IMR-90 (cell line): ENCODE measurements around the gene RBMS2. TPM values are rescaled to one million over a fixed set of nuclear protein-coding genes. Genes with fewer than 3 reads are reported as not detected.

Source experiments
- ATAC-seq: fragments of 200-7000 bp; cut with Tn5 transposase; 2 replicates; pipeline ENCODE4 v1.9.1; 2020; ENCODE audit warnings: low read depth, mild to moderate bottlenecking, moderate library complexity
- BruUV-seq: library from RNA; stranded (reverse); fragments of 400-500 nt; replicated peaks from 2 replicates; lab custom pipeline; 2021; lab: Mats Ljungman, UMichigan
- CTCF ChIA-PET: fragments of 300-600 bp; formaldehyde crosslinking; extraction: SDS; loops from one replicate; lab custom pipeline; 2021; ENCODE audit warnings: antibody characterized with exemption; lab: Yijun Ruan, JAX
- POLR2A ChIA-PET: fragments of 300-600 bp; sonication (Branson Sonifier 250); formaldehyde crosslinking; loops from one replicate; lab custom pipeline; 2022; ENCODE audit warnings: antibody characterized with exemption; ENCODE audit not compliant: unreplicated experiment; lab: Charles Lee
- DNase-seq: peaks from one replicate; pipeline ENCODE4 v3.0.0; 2013
- H2AFZ ChIP-seq: replicated peaks from 2 replicates; pipeline ENCODE3; 2013; ENCODE audit warnings: low read length, mild to moderate bottlenecking; ENCODE audit not compliant: poor library complexity
- H2AK5ac ChIP-seq: 2 replicates; pipeline ENCODE4 v1.6.1; 2013; ENCODE audit warnings: low read depth, low read length, inconsistent platforms
- H2AK9ac ChIP-seq: replicated peaks from 2 replicates; pipeline ENCODE3; 2013; ENCODE audit warnings: mild to moderate bottlenecking, low read depth, low read length, moderate library complexity; ENCODE audit not compliant: poor library complexity
- H2BK120ac ChIP-seq: 2 replicates; pipeline ENCODE4 v1.6.1; 2013; ENCODE audit warnings: low read depth, low read length, inconsistent platforms
- H2BK15ac ChIP-seq: 3 replicates; pipeline ENCODE4 v1.6.1; 2013; ENCODE audit warnings: low read depth, low read length, inconsistent platforms
- H2BK20ac ChIP-seq: 2 replicates; pipeline ENCODE4 v1.6.1; 2013; ENCODE audit warnings: low read depth, mild to moderate bottlenecking, inconsistent platforms, low read length, moderate library complexity
- H2BK5ac ChIP-seq: 2 replicates; pipeline ENCODE4 v1.6.1; 2013; ENCODE audit warnings: mild to moderate bottlenecking, low read depth, low read length, inconsistent platforms; ENCODE audit not compliant: poor library complexity, severe bottlenecking
- H3K14ac ChIP-seq: replicated peaks from 2 replicates; pipeline ENCODE4 v1.6.1; 2013; ENCODE audit warnings: low read depth, low read length, inconsistent platforms
- H3K18ac ChIP-seq: 2 replicates; pipeline ENCODE4 v1.6.1; 2013; ENCODE audit warnings: low read depth, low read length, control low read depth
- H3K23ac ChIP-seq: 2 replicates; pipeline ENCODE4 v1.6.1; 2013; ENCODE audit warnings: low read depth, low read length, inconsistent platforms
- H3K27ac ChIP-seq: 2 replicates; pipeline ENCODE4 v1.5.1; 2013; ENCODE audit warnings: mild to moderate bottlenecking, control low read depth, low read length; ENCODE audit not compliant: insufficient read depth
- H3K27me3 ChIP-seq: 2 replicates; pipeline ENCODE4 v1.6.1; 2013; ENCODE audit warnings: low read length; ENCODE audit not compliant: control insufficient read depth, insufficient read depth
- H3K36me3 ChIP-seq: 2 replicates; pipeline ENCODE4 v1.6.1; 2013; ENCODE audit warnings: low read length, mixed read lengths; ENCODE audit not compliant: control insufficient read depth, insufficient read depth
- H3K4ac ChIP-seq: 2 replicates; pipeline ENCODE4 v1.6.1; 2013; ENCODE audit warnings: low read depth, low read length, inconsistent platforms
- H3K4me1 ChIP-seq: 2 replicates; pipeline ENCODE4 v1.6.1; 2013; ENCODE audit warnings: low read length, mixed read lengths; ENCODE audit not compliant: control insufficient read depth, insufficient read depth
- H3K4me2 ChIP-seq: 2 replicates; pipeline ENCODE4 v1.6.1; 2013; ENCODE audit warnings: low read depth, mild to moderate bottlenecking, control low read depth, low read length, moderate library complexity
- H3K4me3 ChIP-seq: 2 replicates; pipeline ENCODE4 v1.5.1; 2013; ENCODE audit warnings: low read depth, mild to moderate bottlenecking, control low read depth, low read length, moderate library complexity; ENCODE audit not compliant: insufficient read depth
- H3K56ac ChIP-seq: 2 replicates; pipeline ENCODE4 v1.6.1; 2013; ENCODE audit warnings: low read length, inconsistent platforms; ENCODE audit not compliant: insufficient read depth; ENCODE audit errors: extremely low read depth
- H3K79me1 ChIP-seq, 2 experiments: 2 replicates each; pipeline ENCODE4 v1.6.1; 2013; ENCODE audit warnings: low read length in 2 of 2, inconsistent platforms in 1 of 2, low read depth in 1 of 2
- H3K9ac ChIP-seq: 2 replicates; pipeline ENCODE4 v1.6.1; 2013; ENCODE audit warnings: low read depth, low read length, control low read depth
- H3K9me1 ChIP-seq: 2 replicates; pipeline ENCODE4 v1.6.1; 2013; ENCODE audit warnings: low read length, inconsistent platforms; ENCODE audit not compliant: insufficient read depth
- H3K9me3 ChIP-seq: 2 replicates; pipeline ENCODE4 v1.6.1; 2013; ENCODE audit warnings: low read length; ENCODE audit not compliant: control insufficient read depth, insufficient read depth
- H4K20me1 ChIP-seq: 2 replicates; pipeline ENCODE4 v1.6.1; 2013; ENCODE audit warnings: low read length, inconsistent platforms; ENCODE audit not compliant: insufficient read depth
- H4K5ac ChIP-seq: 2 replicates; pipeline ENCODE4 v1.6.1; 2013; ENCODE audit warnings: mild to moderate bottlenecking, low read depth, low read length, control low read depth
- H4K8ac ChIP-seq, 2 experiments: 2 replicates each; pipeline ENCODE4 v1.6.1; 2013; ENCODE audit warnings: low read depth in 2 of 2, low read length in 2 of 2, control low read depth in 1 of 2, inconsistent platforms in 1 of 2
- H4K91ac ChIP-seq: 2 replicates; pipeline ENCODE4 v1.6.1; 2013; ENCODE audit warnings: low read depth, low read length, inconsistent platforms; ENCODE audit not compliant: insufficient read depth
- CEBPB ChIP-seq: IDR thresholded peaks from 2 replicates; pipeline ENCODE4 v1.6.1; 2012; ENCODE audit warnings: low read depth, low read length, improper control_type of control experiment
- CHD1 ChIP-seq: IDR thresholded peaks from 2 replicates; pipeline ENCODE4 v1.6.1; 2012; ENCODE audit warnings: low read depth, low read length, improper control_type of control experiment
- CTCF ChIP-seq: conservative IDR thresholded peaks from 2 replicates; pipeline ENCODE4 v1.5.1; 2012; ENCODE audit warnings: mild to moderate bottlenecking, low read depth, low read length, improper control_type of control experiment
- ELK1 ChIP-seq: fragments of 150-350 bp; IDR thresholded peaks from 2 replicates; pipeline ENCODE4 v1.6.1; 2016; ENCODE audit warnings: low read depth, mild to moderate bottlenecking, low read length, moderate library complexity, borderline replicate concordance
- FOS ChIP-seq: fragments of 150-350 bp; IDR thresholded peaks from 2 replicates; pipeline ENCODE4 v1.6.1; 2016; ENCODE audit warnings: low read depth, low read length
- NFE2L2 ChIP-seq: fragments of 150-350 bp; IDR thresholded peaks from 2 replicates; pipeline ENCODE4 v1.6.1; 2016; ENCODE audit warnings: low read depth, mild to moderate bottlenecking, low read length
- POLR2A ChIP-seq: IDR thresholded peaks from 2 replicates; pipeline ENCODE4 v1.6.1; 2012; ENCODE audit warnings: mild to moderate bottlenecking, low read depth, low read length
- RAD21 ChIP-seq: IDR thresholded peaks from 2 replicates; pipeline ENCODE4 v1.6.1; 2012; ENCODE audit warnings: low read length, improper control_type of control experiment
- RCOR1 ChIP-seq: IDR thresholded peaks from 2 replicates; pipeline ENCODE4 v1.6.1; 2012; ENCODE audit warnings: mild to moderate bottlenecking, low read length, improper control_type of control experiment; ENCODE audit not compliant: insufficient replicate concordance
- SMC3 ChIP-seq: fragments of 150-350 bp; IDR thresholded peaks from 2 replicates; pipeline ENCODE4 v1.6.1; 2016; ENCODE audit warnings: low read depth, mild to moderate bottlenecking, antibody characterized with exemption, low read length, moderate library complexity
- USF2 ChIP-seq: fragments of 150-350 bp; IDR thresholded peaks from 2 replicates; pipeline ENCODE4 v1.6.1; 2017; ENCODE audit warnings: mild to moderate bottlenecking, antibody characterized with exemption, low read length, low read depth
- WGBS, 2 experiments: methylation state at CpG; one replicate each; pipeline versions ENCODE4 v1.1.5 to v1.1.7; 2013; ENCODE audit warnings: missing lambda C conversion rate in 2 of 2; ENCODE audit not compliant: insufficient read length in 1 of 2; ENCODE audit errors: extremely low coverage in 2 of 2; 5-methylcytosine and 5-hydroxymethylcytosine counted together
- dilution Hi-C: fragments of 300-500 bp; cut with HindIII; formaldehyde crosslinking; loops from one replicate; pipeline ENCODE4 v1.14.3; 2018; ENCODE audit warnings: low sequenced_read_pairs; ENCODE audit not compliant: unreplicated experiment
- in situ Hi-C: fragments of 300-500 bp; cut with MboI; formaldehyde crosslinking; loops from 3 replicates; pipeline ENCODE4 v1.14.3; 2019; ENCODE audit warnings: low sequenced_read_pairs, inconsistent platforms, mixed read lengths
- intact Hi-C: fragments of 100-400 bp; cut with micrococcal nuclease; formaldehyde crosslinking; loops from 2 replicates; pipeline ENCODE4 v1.10.0; 2022
- polyA plus RNA-seq, 3 experiments: library from polyadenylated mRNA; depleted of rRNA; stranded (reverse); fragments of >200 nt; gene quantifications; 2 replicates each; pipeline ENCODE4 v1.2.3, GENCODE V29; 2012; ENCODE audit warnings: low replicate concordance in 1 of 3
- total RNA-seq: library from RNA; depleted of rRNA; stranded (reverse); fragments of >200 nt; gene quantifications from 2 replicates; pipeline ENCODE4 v1.2.3, GENCODE V29; 2012

The RBMS2 gene
- total and polyA plus RNA-seq, 2 of the 4 experiments (the other 2 are of a cell fraction) = 38.0 to 43.6 TPM

DNA sequence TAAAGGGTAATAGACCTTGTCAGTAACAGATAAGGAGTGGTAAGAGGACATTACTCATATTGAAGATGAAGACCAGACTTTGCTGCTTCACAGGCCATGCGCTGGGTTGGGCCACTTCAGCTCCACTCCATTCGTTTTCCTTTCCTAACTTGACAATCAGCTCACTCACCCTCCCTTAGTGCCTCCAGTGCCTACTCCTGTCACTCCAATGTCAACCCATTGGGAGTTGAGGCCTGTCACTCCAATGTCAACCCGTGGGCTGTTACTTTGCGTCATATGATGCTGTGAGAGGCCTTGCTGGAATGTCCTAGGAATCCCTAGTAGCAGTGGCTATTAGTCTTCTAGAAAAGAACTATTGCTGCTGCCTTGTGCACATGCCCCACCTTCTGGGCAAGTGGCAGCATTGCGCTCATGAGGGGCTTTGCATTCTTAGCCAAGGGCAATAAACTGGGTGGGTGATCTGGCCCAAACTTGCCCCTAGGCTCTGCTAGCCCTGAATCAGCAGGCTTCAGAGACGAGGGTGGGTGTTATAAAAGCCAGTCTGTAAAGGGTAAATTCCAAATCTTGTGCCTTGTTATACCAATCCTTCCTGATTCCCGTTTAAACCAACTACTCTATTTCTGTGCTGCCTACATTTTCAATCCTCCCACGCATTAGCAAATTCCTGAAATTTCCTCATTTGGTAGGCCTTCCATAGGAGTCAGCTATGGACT lies 72.4 kb downstream of the RBMS2 start:
- WGBS, 2 experiments = 51% methylated on average over 5 of the region's 8 CpGs; no CpG with 5 or more reads in 1 of the 2 experiments
- no peak overlapping the region for H3K18ac ChIP-seq
- peaks cover 4 to 58% of the 10 kb centered on the region in 2 experiments; a peak in 3 of 4 replicates for H3K79me1 ChIP-seq
- H4K20me1 ChIP-seq = peaks cover 19% of the 10 kb centered on the region
- intact Hi-C loops (loop anchor here (1.0 kb wide), 1 partner anchor 81 kb away; no protein-coding TSS in a partner anchor), dilution Hi-C loops (no loop called here), in situ Hi-C loops (loop anchor here (5.0 kb wide), 1 partner anchor 87 kb away; no protein-coding TSS in a partner anchor)
- H4K5ac ChIP-seq = no peak overlapping the region
- peaks cover 43% of the 10 kb centered on the region for H3K36me3 ChIP-seq
- H3K4ac ChIP-seq = no peak overlapping the region
- no peak overlapping the region for H2BK20ac ChIP-seq
- peak overlapping the region; percentile 23; the same call in 1 of the 2 replicates for H3K27ac ChIP-seq
- no peak overlapping the region for H3K56ac ChIP-seq
- H3K4me3 ChIP-seq = no peak overlapping the region
- peak overlapping the region; percentile 9 for H2AFZ ChIP-seq
- peak overlapping the region; percentile 73 for H2BK5ac ChIP-seq
- H3K9me1 ChIP-seq = peaks cover 6% of the 10 kb centered on the region; the same call in 1 of the 2 replicates
- TF ChIP-seq SMC3 = peak; percentile 70
- no peak for TF ChIP-seq FOS
- 0 out of 2 replicates have a peak, but pooled peaks have one; percentile 39 for TF ChIP-seq CHD1
- 0 out of 2 replicates have a peak, but pooled peaks have one; percentile 6 for TF ChIP-seq NFE2L2
- peak; percentile 51; the same call in 1 of the 2 replicates for TF ChIP-seq USF2
- TF ChIP-seq RCOR1 = peak; percentile 14
- TF ChIP-seq POLR2A = 0 out of 2 replicates have a peak, but pooled peaks have one; percentile 41
- peak; percentile 90 for TF ChIP-seq CTCF
- peak; percentile 56; the same call in 1 of the 2 replicates for TF ChIP-seq CEBPB
- no peak for TF ChIP-seq ELK1
- peak; percentile 88 for TF ChIP-seq RAD21
- no peaks in the 10 kb centered on the region for H3K27me3 ChIP-seq
- no peak overlapping the region for H4K91ac ChIP-seq
- H3K9me3 ChIP-seq = no peaks in the 10 kb centered on the region
- CTCF ChIA-PET = interaction anchor here (1.2 to 1.3 kb wide), 2 partner anchors 13 to 43 kb away, joined by 3 to 5 read pairs; no protein-coding TSS in a partner anchor
- H3K9ac ChIP-seq = no peak overlapping the region
- peaks cover 19% of the 10 kb centered on the region for H3K4me1 ChIP-seq
- TSS peak; percentile 5 for BruUV-seq
- peak; percentile 81 for ATAC-seq
- no peak overlapping the region for H2BK15ac ChIP-seq
- POLR2A ChIA-PET = no interaction called here
- no peak overlapping the region for H3K4me2 ChIP-seq
- H3K23ac ChIP-seq = no peak overlapping the region
- H4K8ac ChIP-seq = peak overlapping the region in 1 of 2 experiments; percentile 29; a peak in 2 of 4 replicates
- peak overlapping the region; percentile 38 for H2AK9ac ChIP-seq
- H3K14ac ChIP-seq = no peak overlapping the region
- H2AK5ac ChIP-seq = peak overlapping the region; percentile 65; the same call in 1 of the 2 replicates
- no peak overlapping the region for H2BK120ac ChIP-seq
- peak; percentile 81 for DNase-seq
